ENCODE results near the gene LSMEM2.
"Not testable (repeated sequence)": the region's sequence is repeated elsewhere in the genome, so short reads cannot be mapped to it uniquely, and the experiment has no call there.

Gene LSMEM2

GRCh38 chr3:50264964-50265485 is 13.9 kb upstream of the LSMEM2 start:
- DNase-seq (ENCODE audit: low spot score), result no peak

GRCh38 chr3:50265571-50265970 is 13.3 kb upstream of the LSMEM2 start:
- no peak for DNase-seq (ENCODE audit: low spot score)

GRCh38 chr3:50266017-50266416 is 12.9 kb upstream of the LSMEM2 start:
- DNase-seq (ENCODE audit: low spot score), result no peak

- DNase-seq (ENCODE audit: low spot score), result no peak
Observed at GRCh38 chr3:50266836-50267235, 12.1 kb upstream of the LSMEM2 start.

- peak; percentile 58 for DNase-seq (ENCODE audit: low spot score)
Observed at GRCh38 chr3:50267280-50267913, 11.5 kb upstream of the LSMEM2 start.

- no peak for DNase-seq (ENCODE audit: low spot score)
Observed at GRCh38 chr3:50268276-50268675, 10.6 kb upstream of the LSMEM2 start.

GRCh38 chr3:50268703-50269451 is 10.0 kb upstream of the LSMEM2 start, which contains the start of gene SEMA3B:
TSS of gene SEMA3B (plus strand) at chr3:50269147. CDS start at chr3:50269241, 94 bp downstream.
- peak; percentile 57 for DNase-seq (ENCODE audit: low spot score)

- DNase-seq (ENCODE audit: low spot score), result no peak
Observed at GRCh38 chr3:50269460-50269859, 9.4 kb upstream of the LSMEM2 start.

GRCh38 chr3:50269977-50270413 is 8.9 kb upstream of the LSMEM2 start:
- no peak for DNase-seq (ENCODE audit: low spot score)

GRCh38 chr3:50270422-50271224 is 8.3 kb upstream of the LSMEM2 start:
- no peak for DNase-seq (ENCODE audit: low spot score)

- no peak for DNase-seq (ENCODE audit: low spot score)
Observed at GRCh38 chr3:50271314-50271936, 7.5 kb upstream of the LSMEM2 start.

GRCh38 chr3:50272538-50272910 is 6.4 kb upstream of the LSMEM2 start:
- not testable (repeated sequence) for DNase-seq (ENCODE audit: low spot score)

GRCh38 chr3:50272911-50273688 is 5.8 kb upstream of the LSMEM2 start:
- DNase-seq (ENCODE audit: low spot score), result peak; percentile 91

- DNase-seq (ENCODE audit: low spot score), result no peak
Observed at GRCh38 chr3:50273689-50274065, 5.2 kb upstream of the LSMEM2 start.

GRCh38 chr3:50274371-50275104 is 4.3 kb upstream of the LSMEM2 start:
- peak; percentile 77 for DNase-seq (ENCODE audit: low spot score)

- DNase-seq (ENCODE audit: low spot score), result peak; percentile 80
Observed at GRCh38 chr3:50275141-50275995, 3.5 kb upstream of the LSMEM2 start.

GRCh38 chr3:50275996-50276761 is 2.7 kb upstream of the LSMEM2 start:
- DNase-seq (ENCODE audit: low spot score), result peak; percentile 54

GRCh38 chr3:50276762-50277101 is 2.2 kb upstream of the LSMEM2 start:
- no peak for DNase-seq (ENCODE audit: low spot score)
